SK-N-SH (cell line): ENCODE measurements around the gene IFT25.

Experiments used
- CTCF ChIP-seq: fragments of 200-600 bp; sonication (generic); IDR thresholded peaks from 2 replicates; pipeline ENCODE4 v1.6.1; 2017; ENCODE audit warnings: antibody characterized with exemption, mild to moderate bottlenecking, moderate library complexity
- ELF1 ChIP-seq: IDR thresholded peaks from 2 replicates; pipeline ENCODE4 v1.4.0; 2012
- EP300 ChIP-seq, 2 experiments: IDR thresholded peaks; 2 replicates each; pipeline versions ENCODE4 v1.4.0 to v1.6.1; 2012; ENCODE audit warnings: borderline replicate concordance in 1 of 2, low read depth in 1 of 2, low read length in 1 of 2
- EZH2phosphoT487 ChIP-seq: fragments of 200-600 bp; sonication (generic); IDR thresholded peaks from 2 replicates; pipeline ENCODE4 v1.6.1; 2017; ENCODE audit warnings: low read depth, mixed run types, mild to moderate bottlenecking, antibody characterized with exemption, moderate library complexity, borderline replicate concordance
- FOXJ3 ChIP-seq: sonication (generic); formaldehyde crosslinking; IDR thresholded peaks from 2 replicates; pipeline ENCODE4 v1.5.1; 2020; ENCODE audit warnings: mild to moderate bottlenecking, missing genetic modification reagents
- GABPA ChIP-seq: IDR thresholded peaks from 2 replicates; pipeline ENCODE4 v1.4.0; 2012; ENCODE audit warnings: low read depth, mild to moderate bottlenecking
- MAX ChIP-seq: IDR thresholded peaks from 2 replicates; pipeline ENCODE4 v1.4.0; 2012; ENCODE audit warnings: low read depth
- POLR2AphosphoS5 ChIP-seq: IDR thresholded peaks from 2 replicates; pipeline ENCODE4 v1.6.1; 2012; ENCODE audit warnings: low read depth, low read length
- REST ChIP-seq: IDR thresholded peaks from 2 replicates; pipeline ENCODE4 v1.6.1; 2012; ENCODE audit warnings: mild to moderate bottlenecking, low read depth, low read length, moderate library complexity
- SMC3 ChIP-seq: IDR thresholded peaks from 2 replicates; pipeline ENCODE4 v1.6.1; 2012; ENCODE audit warnings: low read depth, low read length, improper control_type of control experiment
- TCF12 ChIP-seq: IDR thresholded peaks from 2 replicates; pipeline ENCODE4 v1.4.0; 2012
- USF1 ChIP-seq: IDR thresholded peaks from 2 replicates; pipeline ENCODE4 v1.4.0; 2012; ENCODE audit warnings: low read depth, borderline replicate concordance
- ZBTB33 ChIP-seq: IDR thresholded peaks from 2 replicates; pipeline ENCODE4 v1.4.0; 2012; ENCODE audit warnings: low read depth, borderline replicate concordance

- TF ChIP-seq CTCF, result no peak
- no peak for TF ChIP-seq REST
- TF ChIP-seq ZBTB33, result no peak
- no peak for TF ChIP-seq POLR2AphosphoS5
- TF ChIP-seq EP300 (IDR thresholded peaks at IDR 0.05; ENCODE audit: borderline replicate concordance in 1 of 2, low read depth in 1 of 2, low read length in 1 of 2), result no peak
- TF ChIP-seq TCF12, result no peak
- no peak for TF ChIP-seq SMC3
- no peak for TF ChIP-seq EZH2phosphoT487
- no peak for TF ChIP-seq USF1
- TF ChIP-seq FOXJ3 (CRISPR knock-in tag), result no peak
- no peak for TF ChIP-seq MAX
- no peak for TF ChIP-seq GABPA
- TF ChIP-seq ELF1, result no peak
Observed at GRCh38 chr1:53930932-53931331, 14.6 kb downstream of the IFT25 start.
